Measurements from ENCODE around the gene ZNF536. TPM values are rescaled to one million over a fixed set of nuclear protein-coding genes. Genes with fewer than 3 reads are reported as not detected.
"Not testable (repeated sequence)": the region's sequence is repeated elsewhere in the genome, so short reads cannot be mapped to it uniquely, and the experiment has no call there.

Gene ZNF536
- total RNA-seq, 1 experiment from 2014 or later: not detected

- BruUV-seq (replicated peaks): no TSS peak
- Histone ChIP-seq H2AFZ (ENCODE audit: low read length) (no peak overlapping the region), H3K4me3 (ENCODE audit: low read length) (no peak overlapping the region), H3K9me2 (replicated peaks; ENCODE audit: low read length) (no peaks in the 10 kb centered on the region), H3K9ac (ENCODE audit: low read length) (no peak overlapping the region), H3F3A (ENCODE audit: low read length, unreplicated experiment) (no peaks in the 10 kb centered on the region), H3K9me3 (ENCODE audit: low read length) (no peaks in the 10 kb centered on the region), H3K27me3 (ENCODE audit: low read length) (no peaks in the 10 kb centered on the region), H3K36me3 (ENCODE audit: low read depth, low read length) (no peaks in the 10 kb centered on the region), H3K4me2 (ENCODE audit: low read length) (no peak overlapping the region), H3K79me2 (ENCODE audit: low read length) (no peaks in the 10 kb centered on the region), H4K20me1 (ENCODE audit: low read length) (no peaks in the 10 kb centered on the region), H3K4me1 (ENCODE audit: insufficient read depth, low read length) (no peaks in the 10 kb centered on the region), H3K27ac (ENCODE audit: low read length) (no peak overlapping the region)
- no peak for TF ChIP-seq EZH2phosphoT487 (IDR thresholded peaks at IDR 0.05; ENCODE audit: borderline replicate concordance, low read length)
- TF ChIP-seq CTCF (conservative IDR thresholded peaks at IDR 0.05; ENCODE audit: low read depth, low read length): no peak
- ATAC-seq (no peak), DNase-seq (no peak)
- intact Hi-C loops (cut with micrococcal nuclease): no loop called here
- POLR2A ChIA-PET (ENCODE audit: unreplicated experiment): no interaction called here
- CTCF ChIA-PET: no interaction called here
Measured at GRCh38 chr19:30482956-30483355, 110.8 kb downstream of the ZNF536 start.

GRCh38 chr19:30486250-30486649 is 114.1 kb downstream of the ZNF536 start:
- H2AFZ ChIP-seq (ENCODE audit: low read length); H3K9me3 ChIP-seq (ENCODE audit: low read length); CTCF ChIA-PET; BruUV-seq (replicated peaks); intact Hi-C loops (cut with micrococcal nuclease); POLR2A ChIA-PET (ENCODE audit: unreplicated experiment); H4K20me1 ChIP-seq (ENCODE audit: low read length); H3F3A ChIP-seq (ENCODE audit: low read length, unreplicated experiment); H3K27ac ChIP-seq (ENCODE audit: low read length); H3K9ac ChIP-seq (ENCODE audit: low read length); H3K36me3 ChIP-seq (ENCODE audit: low read depth, low read length); H3K4me3 ChIP-seq (ENCODE audit: low read length); H3K4me1 ChIP-seq (ENCODE audit: insufficient read depth, low read length); DNase-seq; H3K79me2 ChIP-seq (ENCODE audit: low read length); H3K27me3 ChIP-seq (ENCODE audit: low read length); ATAC-seq; H3K4me2 ChIP-seq (ENCODE audit: low read length); H3K9me2 ChIP-seq (replicated peaks; ENCODE audit: low read length): not testable (repeated sequence)

GRCh38 chr19:30487178-30487577 is 115.0 kb downstream of the ZNF536 start:
- no peaks in the 10 kb centered on the region for H3K36me3 ChIP-seq (ENCODE audit: low read depth, low read length)
- no peaks in the 10 kb centered on the region for H4K20me1 ChIP-seq (ENCODE audit: low read length)
- no peak overlapping the region for H3K9ac ChIP-seq (ENCODE audit: low read length)
- H3K79me2 ChIP-seq (ENCODE audit: low read length): no peaks in the 10 kb centered on the region
- DNase-seq (no peak), ATAC-seq (no peak)
- H3K27ac ChIP-seq (ENCODE audit: low read length): no peak overlapping the region
- no peaks in the 10 kb centered on the region for H3K27me3 ChIP-seq (ENCODE audit: low read length)
- H3F3A ChIP-seq (ENCODE audit: low read length, unreplicated experiment): no peaks in the 10 kb centered on the region
- H3K9me2 ChIP-seq (replicated peaks; ENCODE audit: low read length): no peaks in the 10 kb centered on the region
- H3K9me3 ChIP-seq (ENCODE audit: low read length): no peaks in the 10 kb centered on the region
- H3K4me3 ChIP-seq (ENCODE audit: low read length): no peak overlapping the region
- no TSS peak for BruUV-seq (replicated peaks)
- TF ChIP-seq EZH2phosphoT487 (IDR thresholded peaks at IDR 0.05; ENCODE audit: borderline replicate concordance, low read length): no peak
- no peak for TF ChIP-seq CTCF (conservative IDR thresholded peaks at IDR 0.05; ENCODE audit: low read depth, low read length)
- ChIA-PET POLR2A (ENCODE audit: unreplicated experiment) (no interaction called here), CTCF (no interaction called here)
- intact Hi-C loops (cut with micrococcal nuclease): no loop called here
- H3K4me2 ChIP-seq (ENCODE audit: low read length): no peak overlapping the region
- H3K4me1 ChIP-seq (ENCODE audit: insufficient read depth, low read length): no peaks in the 10 kb centered on the region
- no peak overlapping the region for H2AFZ ChIP-seq (ENCODE audit: low read length)
